ENCODE results near the gene GPX3.
A peak's percentile ranks its signal among the peaks of the same experiment; 100 is the strongest.

The GPX3 gene

DNA sequence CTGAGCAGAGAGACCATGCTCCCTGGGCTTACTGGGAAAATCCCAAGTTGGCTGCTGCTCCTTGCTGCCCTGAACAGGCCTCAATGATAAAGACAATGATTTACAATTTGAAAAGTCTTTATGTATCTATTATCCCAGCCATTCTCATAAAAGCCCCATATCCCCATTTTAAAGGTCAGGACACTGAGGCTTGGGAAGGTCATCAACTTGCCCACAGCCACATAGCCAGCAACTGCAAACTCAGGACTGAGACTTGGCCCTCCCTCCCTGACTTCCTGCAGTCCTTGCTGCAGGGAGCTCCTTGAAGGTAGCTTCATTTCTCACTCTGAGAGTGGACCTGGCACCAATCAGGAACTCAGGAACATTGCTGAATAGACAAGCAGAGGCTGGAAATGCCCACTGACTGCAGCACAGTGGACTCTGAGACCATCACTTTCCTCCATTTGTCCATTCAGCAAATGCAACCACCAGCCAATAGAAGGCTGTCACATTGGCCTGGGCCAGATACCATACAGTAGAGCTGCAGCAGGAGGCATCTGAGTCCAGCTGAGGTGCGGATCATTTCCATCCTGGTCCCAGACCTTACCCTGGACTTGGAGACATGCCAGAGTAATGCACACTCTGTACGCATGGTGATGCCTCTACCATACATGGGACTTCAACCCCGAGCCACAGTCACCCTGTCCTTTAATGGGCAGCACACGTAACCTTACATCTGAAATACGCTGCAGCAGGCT is 42.2 kb downstream of the GPX3 start:
- no peak for DNase-seq
- Histone ChIP-seq H3K27me3 (replicated peaks) (no peaks in the 10 kb centered on the region), H3K27ac (peak overlapping the region; percentile 74), H3K36me3 (replicated peaks) (peaks cover 41% of the 10 kb centered on the region), H3K4me3 (ENCODE audit: low read depth, low read length) (no peak overlapping the region)
- in situ Hi-C loops (cut with HindIII; ENCODE audit: low pct_ligation_motif_present, low sequenced_read_pairs), result no loop called here
- TF ChIP-seq, protein P1, sequence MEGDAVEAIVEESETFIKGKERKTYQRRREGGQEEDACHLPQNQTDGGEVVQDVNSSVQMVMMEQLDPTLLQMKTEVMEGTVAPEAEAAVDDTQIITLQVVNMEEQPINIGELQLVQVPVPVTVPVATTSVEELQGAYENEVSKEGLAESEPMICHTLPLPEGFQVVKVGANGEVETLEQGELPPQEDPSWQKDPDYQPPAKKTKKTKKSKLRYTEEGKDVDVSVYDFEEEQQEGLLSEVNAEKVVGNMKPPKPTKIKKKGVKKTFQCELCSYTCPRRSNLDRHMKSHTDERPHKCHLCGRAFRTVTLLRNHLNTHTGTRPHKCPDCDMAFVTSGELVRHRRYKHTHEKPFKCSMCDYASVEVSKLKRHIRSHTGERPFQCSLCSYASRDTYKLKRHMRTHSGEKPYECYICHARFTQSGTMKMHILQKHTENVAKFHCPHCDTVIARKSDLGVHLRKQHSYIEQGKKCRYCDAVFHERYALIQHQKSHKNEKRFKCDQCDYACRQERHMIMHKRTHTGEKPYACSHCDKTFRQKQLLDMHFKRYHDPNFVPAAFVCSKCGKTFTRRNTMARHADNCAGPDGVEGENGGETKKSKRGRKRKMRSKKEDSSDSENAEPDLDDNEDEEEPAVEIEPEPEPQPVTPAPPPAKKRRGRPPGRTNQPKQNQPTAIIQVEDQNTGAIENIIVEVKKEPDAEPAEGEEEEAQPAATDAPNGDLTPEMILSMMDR (IDR thresholded peaks at IDR 0.05; ENCODE audit: low read depth, low read length, missing control alignments), result no peak

GRCh38 chr5:151063142-151063989 is 43.0 kb downstream of the GPX3 start:
- H3K36me3 ChIP-seq (replicated peaks), result peaks cover 43% of the 10 kb centered on the region
- TF ChIP-seq, protein P1 (IDR thresholded peaks at IDR 0.05; ENCODE audit: low read depth, low read length, missing control alignments), result no peak
- DNase-seq, result peak; percentile 93
- H3K27ac ChIP-seq, result peak overlapping the region; percentile 74
- no peak overlapping the region for H3K4me3 ChIP-seq (ENCODE audit: low read depth, low read length)
- in situ Hi-C loops (cut with HindIII; ENCODE audit: low pct_ligation_motif_present, low sequenced_read_pairs), result no loop called here
- H3K27me3 ChIP-seq (replicated peaks), result no peaks in the 10 kb centered on the region

- Histone ChIP-seq H3K27me3 (replicated peaks) (no peaks in the 10 kb centered on the region), H3K4me3 (ENCODE audit: low read depth, low read length) (no peak overlapping the region), H3K27ac (no peak overlapping the region), H3K36me3 (replicated peaks) (peaks cover 34% of the 10 kb centered on the region)
- in situ Hi-C loops (cut with HindIII; ENCODE audit: low pct_ligation_motif_present, low sequenced_read_pairs), result no loop called here
- no peak for DNase-seq
- TF ChIP-seq, protein P1 (IDR thresholded peaks at IDR 0.05; ENCODE audit: low read depth, low read length, missing control alignments), result no peak
Observed at GRCh38 chr5:151064916-151065499, 44.6 kb downstream of the GPX3 start.

DNA sequence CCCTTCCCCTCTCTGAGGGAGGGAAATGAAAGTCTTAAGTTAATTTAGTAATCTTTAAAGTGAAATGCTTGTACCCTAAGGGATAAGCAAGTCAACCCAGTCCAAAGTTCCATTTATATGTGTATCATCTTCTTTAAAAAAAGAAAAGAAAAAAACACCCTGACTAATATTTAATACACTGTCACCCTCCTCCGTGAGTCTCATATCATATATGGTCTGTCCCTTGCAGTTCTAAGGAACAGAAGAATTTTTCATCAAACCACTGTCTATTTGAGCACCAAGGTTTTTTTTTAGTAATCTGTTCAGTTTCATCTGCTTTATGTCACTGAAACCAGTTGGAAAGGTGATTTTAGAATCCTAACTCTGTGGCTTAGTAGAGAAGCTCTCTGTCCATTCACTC is 45.2 kb downstream of the GPX3 start:
- TF ChIP-seq, protein P1 (IDR thresholded peaks at IDR 0.05; ENCODE audit: low read depth, low read length, missing control alignments), result no peak
- Histone ChIP-seq H3K36me3 (replicated peaks) (peaks cover 28% of the 10 kb centered on the region), H3K4me3 (ENCODE audit: low read depth, low read length) (no peak overlapping the region), H3K27ac (no peak overlapping the region), H3K27me3 (replicated peaks) (no peaks in the 10 kb centered on the region)
- in situ Hi-C loops (cut with HindIII; ENCODE audit: low pct_ligation_motif_present, low sequenced_read_pairs), result no loop called here
- DNase-seq, result no peak

DNA sequence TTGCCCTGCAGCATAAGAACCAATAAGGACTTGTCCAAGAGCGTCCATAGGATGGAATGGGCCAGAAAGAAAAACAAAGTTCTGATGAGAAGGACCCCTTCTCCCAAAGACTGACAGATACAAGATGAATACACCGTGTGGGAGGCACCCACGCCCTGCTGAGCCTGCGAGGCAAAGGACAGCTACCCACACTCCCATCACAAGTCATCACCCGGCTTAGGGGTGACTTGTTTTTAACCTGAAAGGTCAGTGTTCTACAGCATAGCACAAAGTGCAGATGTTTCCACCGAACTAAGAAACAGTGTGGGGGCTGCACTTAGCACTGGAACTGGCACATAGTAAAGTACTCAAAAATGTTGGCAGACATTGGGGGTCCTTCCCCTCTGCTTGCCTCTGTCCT is 46.5 kb downstream of the GPX3 start:
- H3K27ac ChIP-seq, result no peak overlapping the region
- in situ Hi-C loops (cut with HindIII; ENCODE audit: low pct_ligation_motif_present, low sequenced_read_pairs), result no loop called here
- H3K4me3 ChIP-seq (ENCODE audit: low read depth, low read length), result no peak overlapping the region
- no peak for DNase-seq
- no peaks in the 10 kb centered on the region for H3K27me3 ChIP-seq (replicated peaks)
- peaks cover 16% of the 10 kb centered on the region for H3K36me3 ChIP-seq (replicated peaks)
- TF ChIP-seq, protein P1 (IDR thresholded peaks at IDR 0.05; ENCODE audit: low read depth, low read length, missing control alignments), result no peak

Data from brain microvascular endothelial cell (primary cell).